Gastroesophageal sphincter (tissue), 3 donors: Measurements from ENCODE around the gene RAN.

Experiments used
- EP300 ChIP-seq: sonication (generic); formaldehyde crosslinking; IDR thresholded peaks from one replicate; pipeline ENCODE4 v1.6.1; 2017; ENCODE audit warnings: antibody characterized with exemption, mild to moderate bottlenecking
- POLR2A ChIP-seq, 2 donors: fragments of 450-650 bp; IDR thresholded peaks; one replicate each; pipeline ENCODE4 v1.6.1; 2017; ENCODE audit warnings: antibody characterized with exemption in 2 of 2, mild to moderate bottlenecking in 2 of 2, moderate library complexity in 1 of 2
- TF ChIP-seq, protein P1 (sequence below), 4 experiments: fragments of 200-600 bp in 2 of 4; fragments of 450-650 bp in 2 of 4; sonication (generic) in 1 of 4; IDR thresholded peaks; one replicate each; pipeline ENCODE4 v1.5.1; 2017 to 2019; ENCODE audit warnings: antibody characterized with exemption in 4 of 4, mild to moderate bottlenecking in 2 of 4, moderate library complexity in 2 of 4

DNA sequence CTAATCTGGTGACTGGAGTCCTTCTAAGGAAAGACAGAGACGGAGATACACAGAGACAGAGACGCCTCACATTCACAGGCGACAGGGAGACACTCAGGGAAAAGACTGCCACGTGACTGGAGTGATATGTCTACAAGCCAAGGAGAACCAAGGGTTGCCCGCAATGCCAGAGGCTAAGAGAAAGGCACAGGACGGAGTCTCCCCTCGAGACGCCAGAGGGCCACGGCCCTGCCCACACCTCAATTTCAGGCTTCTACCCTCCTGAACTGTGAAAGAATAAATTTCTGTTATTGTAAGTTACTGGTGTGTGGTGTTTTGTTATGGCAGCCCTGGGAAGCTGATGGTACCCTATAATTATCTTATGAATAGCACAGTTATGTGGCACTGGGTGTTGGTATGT, 11.6 kb upstream of the RAN start:
- TF ChIP-seq, protein P1, sequence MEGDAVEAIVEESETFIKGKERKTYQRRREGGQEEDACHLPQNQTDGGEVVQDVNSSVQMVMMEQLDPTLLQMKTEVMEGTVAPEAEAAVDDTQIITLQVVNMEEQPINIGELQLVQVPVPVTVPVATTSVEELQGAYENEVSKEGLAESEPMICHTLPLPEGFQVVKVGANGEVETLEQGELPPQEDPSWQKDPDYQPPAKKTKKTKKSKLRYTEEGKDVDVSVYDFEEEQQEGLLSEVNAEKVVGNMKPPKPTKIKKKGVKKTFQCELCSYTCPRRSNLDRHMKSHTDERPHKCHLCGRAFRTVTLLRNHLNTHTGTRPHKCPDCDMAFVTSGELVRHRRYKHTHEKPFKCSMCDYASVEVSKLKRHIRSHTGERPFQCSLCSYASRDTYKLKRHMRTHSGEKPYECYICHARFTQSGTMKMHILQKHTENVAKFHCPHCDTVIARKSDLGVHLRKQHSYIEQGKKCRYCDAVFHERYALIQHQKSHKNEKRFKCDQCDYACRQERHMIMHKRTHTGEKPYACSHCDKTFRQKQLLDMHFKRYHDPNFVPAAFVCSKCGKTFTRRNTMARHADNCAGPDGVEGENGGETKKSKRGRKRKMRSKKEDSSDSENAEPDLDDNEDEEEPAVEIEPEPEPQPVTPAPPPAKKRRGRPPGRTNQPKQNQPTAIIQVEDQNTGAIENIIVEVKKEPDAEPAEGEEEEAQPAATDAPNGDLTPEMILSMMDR (IDR thresholded peaks at IDR 0.05): no peak
- TF ChIP-seq EP300 (no peak), POLR2A (IDR thresholded peaks at IDR 0.05) (no peak)
